Measurements from ENCODE around the gene ZNF697.
"Not testable (repeated sequence)": the region's sequence is repeated elsewhere in the genome, so short reads cannot be mapped to it uniquely, and the experiment has no call there.

ZNF697 gene

GRCh38 chr1:119573886-119574285 lies 74.2 kb downstream of the ZNF697 start:
- Histone ChIP-seq H3K4me1 (ENCODE audit: control insufficient read depth, insufficient read depth, low read length) (no peaks in the 10 kb centered on the region), H3K36me3 (ENCODE audit: control insufficient read depth in 2 of 2, insufficient read depth in 1 of 2, low read length in 2 of 2) (no peaks in the 10 kb centered on the region), H3K27ac (ENCODE audit: extremely low read depth, low read depth, low read length) (no peak overlapping the region), H3K9me3 (ENCODE audit: control insufficient read depth, insufficient read depth, low read depth, low read length) (no peaks in the 10 kb centered on the region), H3K4me3 (ENCODE audit: low read depth, low read length) (no peak overlapping the region)
- TF ChIP-seq INSM2 (tag by site-specific recombination; IDR thresholded peaks at IDR 0.05) (no peak), SP7 (tag by site-specific recombination; IDR thresholded peaks at IDR 0.05) (no peak), ZNF274 (IDR thresholded peaks at IDR 0.05; ENCODE audit: low read length) (no peak), ZNF274 (tag by site-specific recombination; IDR thresholded peaks at IDR 0.05; ENCODE audit: borderline replicate concordance) (no peak), YY1 (tag by site-specific recombination; IDR thresholded peaks at IDR 0.05) (no peak), ZNF398 (tag by site-specific recombination; IDR thresholded peaks at IDR 0.05) (no peak), ZNF639 (tag by site-specific recombination; IDR thresholded peaks at IDR 0.05) (no peak), ZBTB21 (tag by site-specific recombination; IDR thresholded peaks at IDR 0.05) (no peak), OVOL3 (tag by site-specific recombination; IDR thresholded peaks at IDR 0.05) (no peak), ZNF571 (tag by site-specific recombination; IDR thresholded peaks at IDR 0.05) (no peak), ZNF580 (tag by site-specific recombination; IDR thresholded peaks at IDR 0.05) (no peak), ZNF677 (tag by site-specific recombination; IDR thresholded peaks at IDR 0.05) (no peak)
- POLR2A ChIA-PET: no interaction called here
- CTCF ChIA-PET: interaction anchor here (0.6 to 0.9 kb wide), 2 partner anchors 33 to 98 kb away, joined by 3 read pairs; no protein-coding TSS in a partner anchor

- H3K4me1 ChIP-seq (ENCODE audit: control insufficient read depth, insufficient read depth, low read length); H3K27ac ChIP-seq (ENCODE audit: extremely low read depth, low read depth, low read length); H3K9me3 ChIP-seq (ENCODE audit: control insufficient read depth, insufficient read depth, low read depth, low read length); H3K36me3 ChIP-seq (ENCODE audit: control insufficient read depth in 2 of 2, insufficient read depth in 1 of 2, low read length in 2 of 2); H3K4me3 ChIP-seq (ENCODE audit: low read depth, low read length); POLR2A ChIA-PET: not testable (repeated sequence)
- CTCF ChIA-PET: interaction anchor here (0.6 to 1.2 kb wide), 5 partner anchors 16 to 1769 kb away, joined by 3 read pairs; no protein-coding TSS in a partner anchor
Observed at GRCh38 chr1:119569930-119570622, 78.0 kb downstream of the ZNF697 start.
